Globus pallidus (tissue), 1 donor: Measurements from ENCODE around the gene EPHB1.
"Not testable (repeated sequence)": the region's sequence is repeated elsewhere in the genome, so short reads cannot be mapped to it uniquely, and the experiment has no call there.

Source experiments
- DNase-seq: peaks from one replicate; pipeline ENCODE4 v3.0.0-alpha.2; 2015; ENCODE audit warnings: low spot score

The EPHB1 gene

GRCh38 chr3:135050536-135050935, 255.5 kb downstream of the EPHB1 start:
- no peak for DNase-seq

DNA sequence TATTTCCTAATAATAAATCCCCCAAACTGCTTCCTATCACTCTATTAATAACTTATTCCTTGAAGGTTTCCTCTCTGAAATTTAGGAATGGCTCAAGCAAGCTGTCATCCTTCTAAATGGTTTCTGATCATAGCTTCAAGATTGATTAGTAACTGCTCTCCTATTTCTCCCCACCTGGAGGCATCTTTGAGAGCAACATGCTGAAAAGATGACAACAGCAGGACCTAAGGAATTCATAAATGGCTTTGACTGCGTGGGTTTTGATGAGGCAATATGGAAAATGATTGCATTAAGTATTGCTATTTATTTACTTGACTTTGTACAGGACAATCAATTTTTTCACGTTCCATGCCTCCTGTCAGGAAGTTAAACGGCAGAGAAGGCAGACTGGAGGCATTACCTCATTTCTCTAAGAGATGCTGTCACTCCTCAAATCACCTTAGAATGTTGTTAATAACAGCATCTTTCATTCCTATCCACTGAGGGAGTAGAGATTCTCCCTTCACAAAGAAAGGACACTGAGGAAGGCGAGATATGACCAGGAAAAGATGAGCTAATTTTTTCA, 256.4 kb downstream of the EPHB1 start:
- no peak for DNase-seq

DNA sequence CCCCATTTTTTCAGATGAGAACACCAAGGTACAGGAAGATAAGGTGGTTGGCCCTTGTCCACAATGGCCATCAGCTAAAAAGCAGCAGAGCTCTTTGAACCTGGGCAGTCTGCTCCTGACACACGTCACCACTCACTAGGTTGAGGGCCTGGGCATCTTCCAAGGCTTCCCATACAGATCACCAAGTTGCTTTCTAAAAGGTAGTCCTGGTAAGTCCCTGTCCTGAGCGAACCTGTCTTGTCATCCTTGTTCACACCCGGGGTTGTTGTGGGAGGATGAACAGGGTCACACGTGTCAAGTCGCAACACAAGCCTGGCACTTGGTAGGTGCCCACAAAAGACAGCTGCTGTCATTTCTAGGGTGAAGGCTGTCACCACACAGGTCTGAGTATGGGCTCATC, 260.4 kb downstream of the EPHB1 start:
- DNase-seq, result no peak

DNA sequence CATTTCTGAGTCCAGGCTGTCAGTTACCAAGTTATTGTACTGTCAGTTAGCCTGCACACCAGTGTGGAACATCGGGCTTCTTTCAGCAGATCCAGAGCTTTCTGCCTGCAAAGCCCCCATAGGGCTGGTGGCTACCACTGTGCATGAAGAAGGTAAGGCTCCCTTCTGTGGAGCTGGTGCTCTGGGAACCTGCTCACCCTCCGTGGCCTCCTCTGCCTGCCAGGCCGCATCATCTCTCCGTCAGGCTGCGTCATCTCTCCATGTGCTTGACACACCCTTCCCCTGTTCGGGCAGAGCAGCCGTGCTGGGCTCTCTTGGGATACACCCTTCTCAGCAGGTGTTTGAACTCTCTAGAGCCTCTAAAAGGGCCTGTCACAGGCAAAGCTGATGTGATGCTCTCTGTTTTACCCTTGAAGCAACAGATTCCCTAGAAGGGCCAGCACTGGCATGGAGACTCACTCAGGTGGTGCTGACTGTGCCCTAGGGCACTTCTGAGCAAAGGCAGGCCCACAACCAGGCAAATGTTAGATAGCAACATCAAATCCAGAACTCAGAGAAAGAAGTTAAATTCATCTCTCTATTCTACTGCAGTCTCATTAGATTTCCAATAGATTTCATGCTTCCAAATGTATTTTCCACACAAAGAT, 261.1 kb downstream of the EPHB1 start:
- DNase-seq, result no peak

GRCh38 chr3:135056733-135057310, 261.8 kb downstream of the EPHB1 start:
- DNase-seq, result no peak

- DNase-seq, result no peak
Observed at GRCh38 chr3:135057996-135058395, 262.9 kb downstream of the EPHB1 start.

- no peak for DNase-seq
Observed at GRCh38 chr3:135059580-135059979, 264.5 kb downstream of the EPHB1 start.

GRCh38 chr3:135066844-135067727, 272.0 kb downstream of the EPHB1 start:
- DNase-seq, result not testable (repeated sequence)

DNA sequence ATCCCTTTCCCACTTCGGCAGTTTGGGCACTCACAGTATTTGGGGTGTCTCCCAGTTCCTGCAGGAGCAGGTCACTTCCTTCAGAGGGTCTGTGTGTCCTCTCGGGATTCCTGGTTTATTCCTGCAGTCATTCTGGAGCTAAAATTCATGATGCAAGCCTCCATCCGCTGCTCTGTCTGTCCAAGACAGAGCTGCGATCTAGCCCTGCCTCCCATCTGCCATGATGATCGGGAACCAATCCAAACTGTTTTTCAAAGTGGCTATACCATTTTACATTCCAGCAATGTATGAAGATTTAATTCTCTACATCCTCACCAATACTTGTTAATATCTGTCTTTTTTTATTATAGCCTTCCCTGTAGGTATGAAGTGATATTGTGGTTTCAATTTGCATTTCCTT, 273.0 kb downstream of the EPHB1 start:
- DNase-seq, result no peak

GRCh38 chr3:135069406-135069805, 274.3 kb downstream of the EPHB1 start:
- no peak for DNase-seq

GRCh38 chr3:135071483-135071882, 276.4 kb downstream of the EPHB1 start:
- no peak for DNase-seq

GRCh38 chr3:135072431-135072830, 277.4 kb downstream of the EPHB1 start:
- no peak for DNase-seq

DNA sequence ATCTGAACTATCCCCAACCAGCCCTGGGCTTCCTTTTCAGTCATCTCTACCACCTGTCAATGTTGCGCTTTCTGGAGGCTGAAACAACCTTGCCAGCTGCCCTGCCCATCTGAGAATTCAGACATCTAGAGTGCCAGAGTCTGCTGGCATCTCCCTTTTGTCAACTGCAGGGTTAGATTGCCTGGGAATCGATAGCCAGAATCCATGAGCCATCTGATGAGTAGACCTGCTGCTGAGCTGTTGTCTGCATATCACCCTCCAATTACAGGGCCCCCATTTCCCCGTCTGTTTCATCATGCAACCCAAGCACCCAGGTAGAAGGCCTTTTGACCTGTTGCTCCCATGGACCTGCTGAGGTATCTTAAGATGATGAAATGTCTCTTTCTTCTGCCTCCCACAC, 280.1 kb downstream of the EPHB1 start:
- DNase-seq, result no peak

- no peak for DNase-seq
Observed at GRCh38 chr3:135076341-135076740, 281.3 kb downstream of the EPHB1 start.

- DNase-seq, result no peak
Observed at GRCh38 chr3:135077186-135077585, 282.1 kb downstream of the EPHB1 start.

- no peak for DNase-seq
Observed at GRCh38 chr3:135078283-135078682, 283.2 kb downstream of the EPHB1 start.

DNA sequence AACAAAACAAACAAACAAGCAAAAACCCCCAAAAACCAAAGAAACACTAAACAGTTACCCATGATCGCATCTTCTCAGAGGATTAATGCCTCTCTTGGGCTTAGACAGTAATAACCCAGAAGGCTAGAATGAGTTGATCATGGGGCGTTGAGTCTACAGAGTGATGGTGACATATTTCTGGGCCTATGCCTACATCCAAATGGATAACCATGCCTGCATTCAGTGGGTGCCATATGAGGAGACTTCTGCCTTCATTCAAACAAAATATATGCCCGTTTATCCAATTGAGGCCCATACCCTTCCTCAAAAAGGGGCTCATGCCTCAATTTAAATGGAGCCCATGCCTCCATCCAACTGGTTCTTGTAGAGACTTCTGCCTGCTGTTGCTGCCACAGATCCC, 284.0 kb downstream of the EPHB1 start:
- no peak for DNase-seq

DNA sequence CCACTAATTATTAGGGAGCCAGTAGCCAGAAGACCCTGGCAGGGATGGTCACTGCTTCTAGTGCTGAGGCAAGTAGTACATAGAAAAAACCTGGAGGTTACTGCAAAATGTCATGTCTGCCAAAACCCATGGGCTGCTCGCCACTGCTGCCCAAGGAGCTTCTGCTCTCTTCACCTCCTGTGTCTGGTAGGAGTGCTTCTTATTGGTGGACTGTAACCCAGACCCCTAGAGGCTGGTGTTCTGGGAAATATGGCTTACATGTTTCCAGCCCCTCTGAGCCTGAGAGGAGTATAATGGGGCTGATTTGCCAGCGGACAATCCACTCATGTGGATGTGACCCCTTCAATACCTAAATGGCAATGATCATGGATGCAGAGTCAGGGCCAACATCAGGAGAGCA, 286.4 kb downstream of the EPHB1 start:
- DNase-seq, result no peak

GRCh38 chr3:135081856-135082434, 286.9 kb downstream of the EPHB1 start:
- no peak for DNase-seq

DNA sequence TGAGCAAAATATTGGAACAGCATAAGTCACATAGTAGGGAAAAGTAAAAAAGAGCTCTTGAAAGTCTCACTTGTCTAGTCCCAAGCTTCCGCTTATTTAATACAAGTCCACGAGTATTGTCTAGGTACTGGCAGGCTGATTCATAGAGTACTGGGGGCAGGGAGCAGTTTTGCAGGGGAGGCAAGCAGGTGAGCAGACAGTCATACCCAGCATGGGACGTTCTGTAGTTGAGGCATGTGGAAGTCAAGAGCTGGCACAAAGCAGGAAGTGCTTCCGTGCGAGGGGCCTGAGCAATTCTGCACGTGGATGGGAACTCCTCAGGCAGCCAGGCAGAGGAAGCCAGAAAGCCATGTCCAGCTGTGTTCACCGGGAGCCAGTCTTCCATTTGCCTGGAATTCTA, 287.6 kb downstream of the EPHB1 start:
- no peak for DNase-seq

DNA sequence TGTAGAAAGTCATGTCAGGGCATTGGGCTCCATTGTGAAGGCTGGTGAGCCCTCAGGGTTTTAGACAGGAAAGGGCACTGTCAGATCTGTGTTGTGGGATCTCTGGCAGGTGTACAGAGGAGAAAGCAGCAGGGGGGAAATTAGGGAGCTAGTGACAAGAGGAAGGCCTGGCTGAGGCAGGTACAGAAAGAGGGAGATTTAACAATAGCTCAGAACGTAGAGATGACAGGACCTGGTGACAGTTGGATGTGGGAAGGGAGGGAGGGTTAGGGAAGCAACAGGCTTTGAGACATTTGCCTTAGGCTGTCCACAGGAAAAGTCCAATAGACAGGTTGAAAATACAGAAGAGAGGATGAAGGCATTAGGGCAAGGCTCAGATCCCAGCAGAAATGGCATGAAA, 288.1 kb downstream of the EPHB1 start:
- DNase-seq, result no peak

GRCh38 chr3:135083756-135084155, 288.7 kb downstream of the EPHB1 start:
- DNase-seq, result no peak

- DNase-seq, result no peak
Observed at GRCh38 chr3:135084405-135084804, 289.3 kb downstream of the EPHB1 start.
